GM13977 (cell line): ENCODE results near the gene MSI2.

Source experiments
- DNase-seq: peaks from one replicate; pipeline ENCODE4 v3.0.0; 2012; ENCODE audit warnings: low spot score
- in situ Hi-C: fragments of 300-500 bp; cut with MboI; formaldehyde crosslinking; loops from one replicate; pipeline ENCODE4 v1.12.0; 2022; ENCODE audit warnings: low sequenced_read_pairs, low pct_unique_long_range_greater_than_20kb, mixed read lengths, inconsistent platforms; ENCODE audit not compliant: unreplicated experiment
- TF ChIP-seq, protein P1 (sequence below): IDR thresholded peaks from 2 replicates; pipeline ENCODE4 v1.5.1; 2012; ENCODE audit warnings: mild to moderate bottlenecking, control low read depth; ENCODE audit not compliant: insufficient read depth; ENCODE audit errors: extremely low read depth, missing control alignments

The MSI2 gene

DNA sequence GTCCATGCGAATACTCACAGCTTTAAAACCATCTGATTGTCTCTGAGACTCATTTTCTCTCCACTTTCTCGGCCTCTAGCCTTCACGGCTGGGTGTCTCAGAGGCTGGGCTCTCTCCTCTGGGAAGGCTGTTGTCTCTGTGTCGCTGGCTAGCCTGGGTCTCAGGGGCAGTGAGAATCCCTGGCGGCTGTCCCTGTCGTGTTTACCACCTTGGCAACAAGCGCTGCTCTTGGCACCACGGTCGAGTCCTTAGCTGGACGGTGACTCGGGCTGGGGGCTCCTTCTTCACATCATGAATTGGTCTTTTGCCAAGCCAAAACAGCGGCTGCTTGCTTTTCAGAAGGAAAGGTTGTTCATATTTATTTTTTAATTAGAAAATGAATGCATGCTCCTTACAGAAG is 81.1 kb downstream of the MSI2 start:
- no peak for DNase-seq
- in situ Hi-C loops: no loop called here
- TF ChIP-seq, protein P1, sequence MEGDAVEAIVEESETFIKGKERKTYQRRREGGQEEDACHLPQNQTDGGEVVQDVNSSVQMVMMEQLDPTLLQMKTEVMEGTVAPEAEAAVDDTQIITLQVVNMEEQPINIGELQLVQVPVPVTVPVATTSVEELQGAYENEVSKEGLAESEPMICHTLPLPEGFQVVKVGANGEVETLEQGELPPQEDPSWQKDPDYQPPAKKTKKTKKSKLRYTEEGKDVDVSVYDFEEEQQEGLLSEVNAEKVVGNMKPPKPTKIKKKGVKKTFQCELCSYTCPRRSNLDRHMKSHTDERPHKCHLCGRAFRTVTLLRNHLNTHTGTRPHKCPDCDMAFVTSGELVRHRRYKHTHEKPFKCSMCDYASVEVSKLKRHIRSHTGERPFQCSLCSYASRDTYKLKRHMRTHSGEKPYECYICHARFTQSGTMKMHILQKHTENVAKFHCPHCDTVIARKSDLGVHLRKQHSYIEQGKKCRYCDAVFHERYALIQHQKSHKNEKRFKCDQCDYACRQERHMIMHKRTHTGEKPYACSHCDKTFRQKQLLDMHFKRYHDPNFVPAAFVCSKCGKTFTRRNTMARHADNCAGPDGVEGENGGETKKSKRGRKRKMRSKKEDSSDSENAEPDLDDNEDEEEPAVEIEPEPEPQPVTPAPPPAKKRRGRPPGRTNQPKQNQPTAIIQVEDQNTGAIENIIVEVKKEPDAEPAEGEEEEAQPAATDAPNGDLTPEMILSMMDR: no peak

- TF ChIP-seq, protein P1: no peak
- in situ Hi-C loops: no loop called here
- DNase-seq: peak; percentile 68
Observed at GRCh38 chr17:57338257-57338914, 82.1 kb downstream of the MSI2 start.

DNA sequence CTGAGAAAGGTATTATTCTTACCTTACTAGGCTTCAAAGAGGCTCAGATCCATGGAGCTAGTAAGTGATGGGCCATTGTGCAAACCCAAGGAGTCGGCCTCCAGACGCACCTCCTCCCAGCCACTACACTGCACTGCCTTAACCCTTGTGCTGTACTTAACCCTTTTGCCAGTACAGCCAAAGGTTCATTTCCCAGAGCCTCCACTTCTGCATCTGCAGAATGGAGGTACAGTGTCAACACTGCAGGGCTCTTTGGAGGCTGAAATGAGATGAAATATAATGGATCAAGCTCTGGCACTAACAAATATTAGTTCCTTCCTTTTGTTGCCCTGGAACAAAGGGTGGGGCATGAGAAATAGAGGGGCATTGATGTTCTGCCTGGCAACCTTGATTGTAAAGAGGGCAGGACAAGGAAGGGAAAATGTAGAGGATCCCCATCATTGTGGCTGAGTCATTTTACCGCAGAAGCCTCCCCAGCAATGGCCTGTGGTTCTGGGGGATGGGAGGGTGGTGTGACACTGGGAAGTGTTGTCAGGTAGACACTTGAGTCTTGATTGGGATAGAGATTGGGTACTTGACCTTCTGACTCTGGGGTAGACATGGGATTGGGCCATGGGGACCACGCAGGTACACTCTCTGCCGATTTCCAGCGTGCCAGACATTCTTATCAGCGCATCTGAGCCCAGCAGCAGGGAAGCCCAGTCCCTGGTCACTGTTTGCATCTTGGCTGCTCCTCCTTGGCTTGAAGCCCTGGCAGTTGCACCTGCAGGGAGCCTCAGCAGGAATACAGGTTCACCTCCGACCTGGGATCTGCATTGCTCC is 84.0 kb downstream of the MSI2 start:
- no peak for DNase-seq
- TF ChIP-seq, protein P1: no peak
- in situ Hi-C loops: no loop called here

- DNase-seq: no peak
- in situ Hi-C loops: no loop called here
Observed at GRCh38 chr17:57341611-57342540, 85.6 kb downstream of the MSI2 start.

DNA sequence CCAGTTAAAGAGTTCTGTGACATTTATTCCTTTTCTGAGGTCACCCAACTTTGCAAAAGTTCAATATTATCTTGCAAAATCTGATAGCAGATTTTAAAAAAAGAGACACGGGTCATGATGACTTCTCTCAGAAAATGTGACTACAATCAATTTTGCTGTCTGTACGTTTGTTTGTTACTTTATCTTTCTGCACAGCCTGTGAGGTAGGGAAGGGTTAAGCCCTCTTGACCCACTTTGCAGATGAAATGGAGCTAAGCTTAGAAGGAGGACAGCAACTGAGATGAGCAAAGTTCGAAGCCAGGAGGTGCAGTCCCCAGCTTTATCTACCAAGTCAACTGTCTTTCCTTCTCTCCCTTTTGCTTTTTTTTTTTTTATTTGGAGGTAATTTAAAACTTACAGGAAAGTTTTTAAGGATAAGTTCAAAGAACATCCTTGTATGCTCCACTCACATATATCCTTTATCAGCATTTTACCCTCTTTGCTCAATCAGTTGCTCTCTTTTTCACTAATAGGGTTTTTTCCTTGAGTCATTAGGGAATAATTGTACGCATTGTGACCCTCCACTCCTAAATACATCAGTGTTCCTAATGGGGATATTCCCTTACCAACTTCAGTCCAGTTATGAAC is 86.8 kb downstream of the MSI2 start:
- TF ChIP-seq, protein P1: no peak
- in situ Hi-C loops: no loop called here
- DNase-seq: no peak

More at GRCh38 chr17:57341611-57342540, 85.6 kb downstream of the MSI2 start:
- TF ChIP-seq, protein P1: no peak

DNA sequence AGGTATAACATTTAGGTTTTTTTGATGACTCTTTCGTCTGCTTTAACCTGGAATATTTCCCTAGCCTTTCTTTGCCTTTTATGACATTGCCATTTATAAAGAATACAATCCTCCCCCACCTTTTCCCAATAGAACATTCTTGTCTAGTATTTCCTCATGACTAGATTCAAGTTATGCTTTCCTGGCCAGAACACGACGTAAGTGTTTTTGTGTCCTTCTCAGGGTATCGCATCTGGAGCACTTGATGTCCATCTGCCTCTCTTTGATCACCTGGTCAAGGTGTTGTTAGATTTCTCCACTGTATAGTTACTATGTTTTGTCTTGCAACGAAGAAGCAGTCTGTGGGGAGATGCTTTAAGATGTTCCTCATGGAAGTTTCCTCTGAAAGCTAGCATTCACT is 87.4 kb downstream of the MSI2 start:
- in situ Hi-C loops: no loop called here
- DNase-seq: no peak
- TF ChIP-seq, protein P1: no peak
